ENCODE data around the gene LMNB1.
"Not testable (repeated sequence)": the region's sequence is repeated elsewhere in the genome, so short reads cannot be mapped to it uniquely, and the experiment has no call there.

The LMNB1 gene

GRCh38 chr5:126830061-126830460, 53.1 kb downstream of the LMNB1 start:
- no peak for DNase-seq

GRCh38 chr5:126831156-126831555, 54.2 kb downstream of the LMNB1 start:
- DNase-seq, result no peak

GRCh38 chr5:126836778-126837177, 59.8 kb downstream of the LMNB1 start:
- DNase-seq, result no peak

GRCh38 chr5:126837242-126837641, 60.3 kb downstream of the LMNB1 start:
- DNase-seq, result no peak

- no peak for DNase-seq
These were observed 61.1 kb downstream of the LMNB1 start for GRCh38 chr5:126837906-126838539.

- DNase-seq, result not testable (repeated sequence)
These were observed 62.5 kb downstream of the LMNB1 start for GRCh38 chr5:126839407-126839806.

GRCh38 chr5:126843375-126843774, 66.4 kb downstream of the LMNB1 start:
- not testable (repeated sequence) for DNase-seq

- not testable (repeated sequence) for DNase-seq
These were observed 68.6 kb downstream of the LMNB1 start for GRCh38 chr5:126845470-126846070.

- DNase-seq, result no peak
These were observed 69.4 kb downstream of the LMNB1 start for GRCh38 chr5:126846344-126846743.

GRCh38 chr5:126846744-126847455, 70.0 kb downstream of the LMNB1 start:
- DNase-seq, result no peak

- DNase-seq, result no peak
These were observed 70.5 kb downstream of the LMNB1 start for GRCh38 chr5:126847456-126847820.

GRCh38 chr5:126847826-126848251, 70.9 kb downstream of the LMNB1 start:
- no peak for DNase-seq

GRCh38 chr5:126848253-126848652, 71.3 kb downstream of the LMNB1 start:
- no peak for DNase-seq

GRCh38 chr5:126849101-126849678, 72.3 kb downstream of the LMNB1 start:
- DNase-seq, result no peak

- no peak for DNase-seq
These were observed 74.6 kb downstream of the LMNB1 start for GRCh38 chr5:126851501-126852011.

- no peak for DNase-seq
These were observed 75.2 kb downstream of the LMNB1 start for GRCh38 chr5:126852091-126852571.

- DNase-seq, result no peak
These were observed 75.9 kb downstream of the LMNB1 start for GRCh38 chr5:126852841-126853271.

GRCh38 chr5:126853541-126854307, 76.8 kb downstream of the LMNB1 start:
- DNase-seq, result not testable (repeated sequence)

GRCh38 chr5:126854526-126855110, 77.7 kb downstream of the LMNB1 start:
- DNase-seq, result no peak

- no peak for DNase-seq
These were observed 78.3 kb downstream of the LMNB1 start for GRCh38 chr5:126855266-126855665.

- DNase-seq, result no peak
These were observed 80.8 kb downstream of the LMNB1 start for GRCh38 chr5:126857472-126858410.
